H1 (cell line): ENCODE data around the gene TLL2. TPM values are rescaled to one million over a fixed set of nuclear protein-coding genes. Genes with fewer than 3 reads are reported as not detected.
A peak's percentile ranks its signal among the peaks of the same experiment; 100 is the strongest.

ENCODE experiments used
- CTCF ChIA-PET: fragments of 300-600 bp; sonication (Branson Sonifier 250); formaldehyde crosslinking; loops from one replicate; lab custom pipeline; 2021; ENCODE audit not compliant: partially characterized antibody; lab: Charles Lee
- POLR2A ChIA-PET: fragments of 300-600 bp; sonication (Branson Sonifier 250); formaldehyde crosslinking; loops from one replicate; lab custom pipeline; 2021; ENCODE audit warnings: inconsistent platforms; ENCODE audit not compliant: partially characterized antibody; lab: Charles Lee
- DNase-seq, 2 experiments: peaks; one replicate each; pipeline versions ENCODE4 v3.0.0 to v3.0.0-alpha.2; 2010 to 2022; ENCODE audit warnings: low spot score in 2 of 2, low read depth in 1 of 2, mixed read lengths in 1 of 2
- FAIRE-seq: peaks from 2 replicates; lab custom pipeline; 2011; peaks lifted over from hg19 to GRCh38; lab: Jason Lieb, UNC
- H2AFZ ChIP-seq: 2 replicates; pipeline ENCODE4 v1.8.1; 2012; ENCODE audit warnings: low read length, inconsistent platforms
- H2AK5ac ChIP-seq: 2 replicates; pipeline ENCODE4 v1.6.1; 2013; ENCODE audit warnings: low read depth, low read length
- H2BK120ac ChIP-seq: replicated peaks from 2 replicates; pipeline ENCODE3; 2013; ENCODE audit warnings: low read depth, low read length, inconsistent platforms
- H2BK12ac ChIP-seq: 2 replicates; pipeline ENCODE4 v1.6.1; 2013; ENCODE audit warnings: low read depth, low read length
- H2BK15ac ChIP-seq: 2 replicates; pipeline ENCODE4 v1.6.1; 2013; ENCODE audit warnings: low read length
- H2BK20ac ChIP-seq: 2 replicates; pipeline ENCODE4 v1.6.1; 2013; ENCODE audit warnings: low read length
- H2BK5ac ChIP-seq: 2 replicates; pipeline ENCODE4 v1.6.1; 2013; ENCODE audit warnings: low read depth, low read length
- H3K14ac ChIP-seq: 2 replicates; pipeline ENCODE4 v1.6.1; 2013; ENCODE audit warnings: inconsistent platforms; ENCODE audit not compliant: insufficient read length
- H3K18ac ChIP-seq: 2 replicates; pipeline ENCODE4 v1.6.1; 2013; ENCODE audit warnings: low read length; ENCODE audit errors: extremely low read depth
- H3K23ac ChIP-seq: 2 replicates; pipeline ENCODE4 v1.6.1; 2013; ENCODE audit warnings: inconsistent platforms; ENCODE audit not compliant: insufficient read length
- H3K23me2 ChIP-seq: 2 replicates; pipeline ENCODE4 v1.6.1; 2013; ENCODE audit warnings: low read depth, low read length
- H3K27ac ChIP-seq: 2 replicates; pipeline ENCODE4 v1.6.1; 2011; ENCODE audit warnings: low read depth, low read length, inconsistent platforms
- H3K27me3 ChIP-seq, 4 experiments: replicated peaks in 1 of 4; 1 replicate in 1 of 4; 2 replicates in 3 of 4; pipeline versions ENCODE4 v1.6.1 to v1.8.1; 2011 to 2013; ENCODE audit warnings: low read length in 3 of 4, mild to moderate bottlenecking in 3 of 4, inconsistent platforms in 2 of 4, mixed read lengths in 2 of 4, moderate library complexity in 1 of 4; ENCODE audit not compliant: control insufficient read depth in 3 of 4, insufficient read depth in 3 of 4; ENCODE audit errors: extremely low read depth in 1 of 4
- H3K36me3 ChIP-seq, 4 experiments: 2 replicates each; pipeline versions ENCODE4 v1.6.1 to v1.8.1; 2011 to 2013; ENCODE audit warnings: mild to moderate bottlenecking in 4 of 4, low read length in 3 of 4, moderate library complexity in 2 of 4, control low read depth in 1 of 4, inconsistent platforms in 1 of 4; ENCODE audit not compliant: insufficient read depth in 4 of 4, control insufficient read depth in 2 of 4
- H3K4ac ChIP-seq: replicated peaks from 2 replicates; pipeline ENCODE3; 2013; ENCODE audit warnings: low read length, low read depth, mixed read lengths, inconsistent platforms; ENCODE audit not compliant: insufficient read length
- H3K4me1 ChIP-seq, 4 experiments: replicated peaks in 1 of 4; 1 replicate in 1 of 4; 2 replicates in 3 of 4; pipeline versions ENCODE4 v1.6.1 to v1.8.1; 2011 to 2013; ENCODE audit warnings: low read length in 3 of 4, inconsistent platforms in 2 of 4, mixed read lengths in 1 of 4; ENCODE audit not compliant: insufficient read depth in 4 of 4, control insufficient read depth in 3 of 4
- H3K4me2 ChIP-seq, 2 experiments: 2 replicates each; pipeline versions ENCODE4 v1.6.1 to v1.8.1; 2011 to 2013; ENCODE audit warnings: low read depth in 2 of 2, low read length in 2 of 2, control low read depth in 1 of 2, inconsistent platforms in 1 of 2, mild to moderate bottlenecking in 1 of 2; ENCODE audit not compliant: insufficient read depth in 1 of 2
- H3K4me3 ChIP-seq, 4 experiments: fragments of 200-600, 300-600 bp in 1 of 4; sonication (generic), shearing (Covaris generic), sonication (Bioruptor Twin) in 1 of 4; 2 replicates each; pipeline versions ENCODE4 v1.5.1 to v1.8.1; 2011 to 2016; ENCODE audit warnings: low read length in 4 of 4, low read depth in 3 of 4, control low read depth in 2 of 4, inconsistent platforms in 2 of 4, mild to moderate bottlenecking in 2 of 4, mixed read lengths in 1 of 4, moderate library complexity in 1 of 4; ENCODE audit not compliant: insufficient read depth in 2 of 4; ENCODE audit errors: extremely low read depth in 1 of 4
- H3K56ac ChIP-seq: replicated peaks from 2 replicates; pipeline ENCODE3; 2013; ENCODE audit warnings: low read depth, mild to moderate bottlenecking, mixed read lengths, low read length, inconsistent platforms; ENCODE audit not compliant: insufficient read length
- H3K79me1 ChIP-seq: 2 replicates; pipeline ENCODE4 v1.6.1; 2013; ENCODE audit warnings: low read depth, low read length, control low read depth
- H3K79me2 ChIP-seq, 2 experiments: 2 replicates each; pipeline versions ENCODE4 v1.6.1 to v1.8.1; 2012 to 2013; ENCODE audit warnings: low read length in 2 of 2, mild to moderate bottlenecking in 2 of 2, inconsistent platforms in 1 of 2; ENCODE audit not compliant: insufficient read depth in 2 of 2, control insufficient read depth in 1 of 2
- H3K9ac ChIP-seq, 4 experiments: replicated peaks in 1 of 4; 1 replicate in 1 of 4; 2 replicates in 3 of 4; pipeline versions ENCODE4 v1.6.1 to v1.8.1; 2011 to 2013; ENCODE audit warnings: low read depth in 3 of 4, low read length in 3 of 4, control low read depth in 2 of 4, mild to moderate bottlenecking in 2 of 4, moderate library complexity in 2 of 4, inconsistent platforms in 1 of 4; ENCODE audit errors: extremely low read depth in 1 of 4
- H3K9me3 ChIP-seq, 2 experiments: 2 replicates each; pipeline versions ENCODE4 v1.6.1 to v1.8.1; 2012 to 2013; ENCODE audit warnings: mild to moderate bottlenecking in 2 of 2, moderate library complexity in 2 of 2, control low read depth in 1 of 2, inconsistent platforms in 1 of 2, low read depth in 1 of 2, low read length in 1 of 2, mixed read lengths in 1 of 2; ENCODE audit not compliant: insufficient read depth in 2 of 2
- H4K20me1 ChIP-seq, 2 experiments: replicated peaks in 1 of 2; 2 replicates each; pipeline versions ENCODE3 to v1.8.1; 2011 to 2013; ENCODE audit warnings: inconsistent platforms in 2 of 2, low read length in 2 of 2, mild to moderate bottlenecking in 1 of 2; ENCODE audit not compliant: insufficient read depth in 2 of 2, control insufficient read depth in 1 of 2
- H4K5ac ChIP-seq: 2 replicates; pipeline ENCODE4 v1.6.1; 2013; ENCODE audit warnings: low read length, low read depth, mixed read lengths, inconsistent platforms; ENCODE audit not compliant: insufficient read length
- H4K8ac ChIP-seq: 2 replicates; pipeline ENCODE4 v1.8.0; 2013; ENCODE audit warnings: mild to moderate bottlenecking, moderate library complexity, low read length, inconsistent platforms; ENCODE audit not compliant: insufficient read depth; ENCODE audit errors: extremely low read depth
- H4K91ac ChIP-seq: replicated peaks from 2 replicates; pipeline ENCODE3; 2013; ENCODE audit warnings: low read length, mixed read lengths, inconsistent platforms; ENCODE audit not compliant: insufficient read length
- CBX8 ChIP-seq: fragments of 300-800, 300-1000 bp; sonication (generic); IDR thresholded peaks from 2 replicates; pipeline ENCODE4 v1.7.1; 2016; ENCODE audit warnings: low read depth, low read length, borderline replicate concordance
- CHD1 ChIP-seq: IDR thresholded peaks from 2 replicates; pipeline ENCODE4 v1.6.1; 2012; ENCODE audit warnings: low read depth, low read length, improper control_type of control experiment
- HDAC6 ChIP-seq: IDR thresholded peaks from one replicate; pipeline ENCODE4 v1.7.1; 2012; ENCODE audit warnings: low read depth, mild to moderate bottlenecking, inconsistent platforms, low read length, moderate library complexity
- SP4 ChIP-seq: IDR thresholded peaks from 2 replicates; pipeline ENCODE4 v1.6.1; 2012; ENCODE audit warnings: low read length, inconsistent platforms
- TCF12 ChIP-seq: IDR thresholded peaks from 2 replicates; pipeline ENCODE4 v1.6.1; 2011; ENCODE audit warnings: low read depth, mild to moderate bottlenecking, low read length
- TEAD4 ChIP-seq: IDR thresholded peaks from 2 replicates; pipeline ENCODE4 v1.6.1; 2012; ENCODE audit warnings: low read depth, low read length, inconsistent platforms, mixed read lengths
- USF2 ChIP-seq: IDR thresholded peaks from 2 replicates; pipeline ENCODE4 v1.6.1; 2011; ENCODE audit warnings: low read length, improper control_type of control experiment
- WGBS, 2 experiments: shearing (Covaris generic) in 1 of 2; methylation state at CpG; one replicate each; pipeline versions ENCODE4 v1.1.6 to v1.1.7; 2013 to 2015; ENCODE audit warnings: low lambda C conversion rate in 2 of 2, mixed read lengths in 2 of 2, inconsistent platforms in 1 of 2, low coverage in 1 of 2, missing lambda C conversion rate in 1 of 2; ENCODE audit not compliant: insufficient replicate concordance in 2 of 2, insufficient coverage in 1 of 2, insufficient read length in 1 of 2; ENCODE audit errors: extremely low coverage in 1 of 2, missing lambda C conversion rate in 1 of 2; 5-methylcytosine and 5-hydroxymethylcytosine counted together
- polyA plus RNA-seq, 7 experiments: library from polyadenylated mRNA; depleted of rRNA in 3 of 7; stranded (reverse) in 5 of 7; unstranded in 2 of 7; fragments of >200 nt in 5 of 7; fragments of 200-250 nt in 2 of 7; gene quantifications; 1 replicate in 5 of 7; 2 replicates in 1 of 7; 4 replicates in 1 of 7; pipeline versions ENCODE4 v1.2.1 to v1.2.3, GENCODE V29; 2011 to 2013; ENCODE audit warnings: missing spikeins in 2 of 7, mixed read lengths in 2 of 7
- total RNA-seq: library from RNA; stranded (reverse); fragmentation: NEBNext Ultra II Directional; extraction: Animal tissue kit (Norgen Biotek cat#: 25700); gene quantifications from 2 replicates; pipeline ENCODE4 v1.2.1, GENCODE V29; 2021

Gene TLL2
- total and polyA plus RNA-seq, 2 of the 8 experiments (the other 6 are each of a cell fraction or from before 2014, with no cell fraction given): 2.4 to 3.2 TPM

GRCh38 chr10:96416643-96417042, 97.1 kb downstream of the TLL2 start:
- no peaks in the 10 kb centered on the region for H3K9me3 ChIP-seq
- H3K56ac ChIP-seq: no peak overlapping the region
- no peaks in the 10 kb centered on the region for H3K36me3 ChIP-seq
- H4K5ac ChIP-seq: no peak overlapping the region
- WGBS, 2 experiments: 88% methylated on average over 7 of the region's 7 CpGs; no CpG with 5 or more reads in 1 of the 2 experiments
- no peak overlapping the region for H2AFZ ChIP-seq
- H3K9ac ChIP-seq: no peak overlapping the region
- H3K18ac ChIP-seq: no peak overlapping the region
- H3K4me1 ChIP-seq: no peaks in the 10 kb centered on the region
- no peaks in the 10 kb centered on the region for H3K79me1 ChIP-seq
- no peak overlapping the region for H2BK20ac ChIP-seq
- no peak overlapping the region for H2BK15ac ChIP-seq
- no peak overlapping the region for H3K14ac ChIP-seq
- H2BK12ac ChIP-seq: no peak overlapping the region
- FAIRE-seq (no peak), DNase-seq (peak in 1 of 2 experiments; percentile 27)
- ChIA-PET CTCF (interaction anchor here (0.7 to 9.3 kb wide), 15 partner anchors 9 to 656 kb away, joined by 3 to 60 read pairs (median 3); partner anchors contain the start of gene TLL2), POLR2A (interaction anchor here (1.2 to 1.4 kb wide), 2 partner anchors 11 to 90 kb away, joined by 3 read pairs; no protein-coding TSS in a partner anchor)
- no peak overlapping the region for H3K4me3 ChIP-seq
- H3K4me2 ChIP-seq: no peak overlapping the region
- no peaks in the 10 kb centered on the region for H3K27me3 ChIP-seq
- H4K91ac ChIP-seq: no peak overlapping the region
- no peak overlapping the region for H4K8ac ChIP-seq
- no peak overlapping the region for H3K4ac ChIP-seq
- H2BK120ac ChIP-seq: no peak overlapping the region
- no peak overlapping the region for H2AK5ac ChIP-seq
- H2BK5ac ChIP-seq: no peak overlapping the region
- TF ChIP-seq SP4: no peak
- no peak for TF ChIP-seq CBX8
- TF ChIP-seq USF2: no peak
- no peak for TF ChIP-seq TEAD4
- no peak for TF ChIP-seq TCF12
- TF ChIP-seq HDAC6: no peak
- TF ChIP-seq CHD1: no peak
- H3K27ac ChIP-seq: no peak overlapping the region
- no peaks in the 10 kb centered on the region for H4K20me1 ChIP-seq
- no peaks in the 10 kb centered on the region for H3K23me2 ChIP-seq
- no peaks in the 10 kb centered on the region for H3K79me2 ChIP-seq
- H3K23ac ChIP-seq: no peak overlapping the region
